GM21367 (cell line): ENCODE measurements around the gene CSN1S1.
"Not testable (repeated sequence)": the region's sequence is repeated elsewhere in the genome, so short reads cannot be mapped to it uniquely, and the experiment has no call there.

Experiments used
- ATAC-seq: cut with Tn5 transposase; IDR thresholded peaks from one replicate; pipeline ENCODE4 v1.9.1; 2021; ENCODE audit not compliant: unreplicated experiment

Gene CSN1S1, protein sequence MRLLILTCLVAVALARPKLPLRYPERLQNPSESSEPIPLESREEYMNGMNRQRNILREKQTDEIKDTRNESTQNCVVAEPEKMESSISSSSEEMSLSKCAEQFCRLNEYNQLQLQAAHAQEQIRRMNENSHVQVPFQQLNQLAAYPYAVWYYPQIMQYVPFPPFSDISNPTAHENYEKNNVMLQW

DNA sequence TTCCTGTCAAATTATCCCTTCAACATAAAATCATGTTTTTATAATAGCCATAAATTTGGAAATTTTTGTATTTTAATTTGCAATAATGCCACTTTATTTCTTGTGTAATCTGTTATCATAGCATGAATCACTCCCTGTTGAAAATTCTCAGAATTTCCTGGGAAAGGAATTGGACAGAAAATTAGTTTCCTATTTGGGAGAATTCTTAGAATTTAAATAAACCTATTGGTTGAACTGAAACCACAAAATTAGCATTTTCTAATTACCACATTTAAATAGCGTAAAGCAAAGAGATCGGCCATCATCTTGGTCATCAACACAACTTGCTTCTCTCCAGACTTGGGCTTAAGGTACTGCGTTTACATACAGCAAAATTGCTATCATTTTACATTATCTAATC, at the start of gene CSN1S1:
Gene CSN1S1, plus strand, starts transcription at position 301 of the 400 bp plus-strand sequence. CDS start 1,488 bp downstream, outside the sequence.
- ATAC-seq = no peak

DNA sequence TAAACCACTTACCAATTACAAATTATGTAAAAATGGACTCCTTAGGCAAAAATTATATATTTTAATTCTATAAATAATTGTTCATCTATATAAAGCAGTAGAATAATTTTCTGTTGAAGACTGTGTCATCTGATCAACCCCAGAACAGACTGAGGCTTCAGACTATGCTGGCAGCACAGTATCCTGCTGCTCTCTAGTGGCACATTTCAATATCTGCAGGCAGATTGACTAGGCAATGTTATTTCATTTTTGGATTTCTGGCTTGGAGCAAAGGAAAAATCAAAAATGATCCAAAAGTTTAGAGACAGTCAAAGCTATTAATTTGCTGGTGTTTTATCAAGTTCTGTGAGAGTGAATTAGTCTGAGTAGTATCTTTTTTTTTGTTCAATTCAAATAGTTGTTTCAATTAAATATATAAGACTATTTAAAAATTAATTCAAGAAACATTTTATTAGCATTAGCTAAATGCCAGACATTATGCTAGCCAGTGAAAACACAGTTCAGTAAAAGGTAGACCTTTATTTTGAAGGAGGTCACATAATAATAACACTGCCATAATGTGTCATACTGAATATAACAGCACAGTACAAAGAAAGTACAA, 49.6 kb upstream of the CSN1S1 start:
- ATAC-seq = peak; percentile 91

DNA sequence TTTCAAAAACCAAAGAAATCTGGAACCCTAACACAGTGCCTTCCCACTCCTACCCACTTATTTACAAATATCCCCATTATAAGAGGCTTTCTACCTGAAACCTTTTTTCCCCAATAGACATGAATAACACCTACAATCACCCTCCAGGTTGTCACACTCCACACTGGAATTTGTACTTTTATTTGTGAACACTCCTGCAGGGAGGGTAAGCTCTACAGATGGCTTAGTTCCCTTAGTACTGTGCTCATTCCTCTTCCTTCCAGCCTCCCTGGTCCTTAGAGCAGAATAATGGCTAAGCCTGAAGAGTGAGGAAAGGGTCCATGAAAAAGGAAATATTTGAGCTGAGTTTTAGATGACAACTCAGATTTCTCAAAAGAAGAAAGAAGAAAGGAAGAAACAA, 48.7 kb upstream of the CSN1S1 start:
- no peak for ATAC-seq

DNA sequence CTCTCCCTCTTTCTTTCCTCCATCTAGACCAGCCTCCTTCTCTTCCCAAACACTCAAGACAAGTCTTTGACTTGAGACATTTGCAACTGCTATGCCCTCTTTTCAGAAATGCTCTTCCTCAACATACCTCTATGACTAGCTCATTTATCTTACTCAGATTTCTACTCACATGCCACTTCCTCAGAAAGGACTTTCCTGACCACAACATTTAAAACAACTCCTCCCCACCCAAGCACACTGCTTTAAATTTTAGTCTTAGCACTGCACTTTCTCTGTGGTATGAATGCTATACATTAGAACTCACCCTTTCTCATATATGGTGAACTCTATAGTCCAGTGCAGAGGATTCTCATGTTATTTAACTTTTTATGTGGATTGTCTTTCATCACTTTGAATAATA, 42.5 kb upstream of the CSN1S1 start:
- ATAC-seq = no peak

DNA sequence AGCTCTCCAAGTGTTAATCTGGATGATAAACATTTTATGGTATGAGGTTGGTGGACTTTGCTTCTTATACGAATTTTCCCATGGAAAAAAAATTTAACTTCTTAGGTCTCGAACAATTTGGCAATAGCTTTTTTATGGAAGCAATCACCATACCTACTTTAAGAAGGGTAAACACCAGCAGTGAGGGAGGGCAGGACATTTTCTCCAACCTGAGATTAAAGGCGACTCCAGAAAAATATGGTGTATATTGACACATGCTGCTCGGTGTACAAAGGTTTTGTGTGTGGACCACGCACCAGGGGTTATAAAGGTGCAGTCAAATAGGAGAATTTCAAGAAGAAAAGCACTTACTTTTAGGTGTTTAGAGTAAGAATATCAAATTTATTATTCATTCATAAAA, 36.7 kb upstream of the CSN1S1 start:
- no peak for ATAC-seq

DNA sequence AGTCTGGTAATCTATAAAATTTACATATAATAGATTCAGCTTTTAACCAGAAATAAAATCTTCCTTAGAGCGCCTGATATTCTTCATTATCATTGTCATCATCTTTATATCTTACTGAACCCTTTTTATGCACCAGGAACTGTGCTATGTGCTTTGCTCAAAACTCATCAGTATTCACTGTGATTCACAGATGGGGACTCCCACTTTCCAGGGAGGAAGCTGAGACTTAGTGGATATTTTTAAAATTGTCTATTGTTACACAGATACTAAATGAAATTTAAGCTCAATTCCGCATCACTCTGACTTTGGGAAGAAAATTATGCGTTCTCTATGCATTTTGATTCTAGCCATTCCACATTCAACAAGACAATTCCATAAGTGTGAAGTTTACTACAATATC, 36.1 kb upstream of the CSN1S1 start:
- no peak for ATAC-seq

DNA sequence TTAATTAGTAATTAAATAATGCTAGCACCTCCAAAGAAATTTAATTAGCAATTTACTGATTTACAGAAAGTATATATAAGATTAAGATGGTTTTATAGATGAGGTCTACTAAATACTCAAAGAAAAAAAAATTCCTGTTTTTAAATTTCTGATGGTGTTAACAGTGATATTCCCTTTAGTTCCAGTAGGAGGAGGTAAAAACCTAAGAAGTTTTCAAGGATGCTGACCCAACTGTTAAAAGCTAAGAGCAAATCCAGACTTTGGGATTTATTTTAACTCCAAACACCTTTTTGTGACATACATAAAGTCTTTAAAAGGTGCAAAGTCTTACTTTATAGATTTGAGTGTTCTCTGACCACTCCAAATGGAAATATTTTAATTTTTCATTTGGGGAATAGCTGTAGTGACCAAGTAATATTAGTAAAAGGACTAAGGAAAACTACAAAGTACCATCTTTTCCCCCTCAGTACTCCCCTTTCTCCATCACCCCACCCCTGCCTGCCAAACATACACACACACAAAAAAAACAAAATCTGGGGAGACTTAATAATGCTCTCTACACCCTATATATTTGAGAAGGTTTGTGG, 34.2 kb upstream of the CSN1S1 start:
- no peak for ATAC-seq

DNA sequence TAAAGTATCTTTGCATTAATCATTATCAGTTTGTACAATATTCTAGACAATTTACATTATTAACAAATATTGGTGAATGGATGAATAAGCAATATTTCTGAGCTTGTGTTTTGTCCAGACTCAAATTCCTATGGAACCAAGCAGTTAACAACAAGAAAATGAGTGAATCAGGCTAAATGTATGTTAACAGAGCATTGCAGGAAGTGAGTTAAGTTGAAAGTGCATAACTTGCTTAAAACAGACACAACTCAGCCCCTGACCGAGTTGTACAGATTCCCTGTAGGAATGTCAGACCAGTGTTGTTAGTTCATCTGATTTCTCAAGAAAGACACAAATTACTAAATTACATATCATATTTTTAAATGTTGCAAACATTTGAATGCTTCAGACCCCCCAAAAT, 23.7 kb upstream of the CSN1S1 start:
- no peak for ATAC-seq

DNA sequence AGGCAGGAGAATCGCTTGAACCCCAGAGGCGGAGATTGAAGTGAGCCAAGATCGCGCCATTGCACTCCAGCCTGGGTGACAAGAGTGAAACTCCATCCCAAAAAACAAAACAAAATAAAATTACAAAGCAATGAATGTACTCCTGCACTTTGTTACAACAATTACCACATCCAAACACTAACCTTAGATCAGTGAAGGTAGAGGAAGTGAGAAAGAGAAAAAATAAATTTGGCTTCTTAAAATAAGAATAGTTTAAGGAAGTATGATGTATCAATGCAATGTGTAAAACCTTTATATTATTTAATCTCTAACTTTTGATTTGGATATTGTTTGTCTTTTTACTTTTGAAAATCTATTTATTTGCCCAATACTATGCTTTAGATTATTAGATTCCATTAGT, 21.7 kb upstream of the CSN1S1 start:
- peak; percentile 39 for ATAC-seq

DNA sequence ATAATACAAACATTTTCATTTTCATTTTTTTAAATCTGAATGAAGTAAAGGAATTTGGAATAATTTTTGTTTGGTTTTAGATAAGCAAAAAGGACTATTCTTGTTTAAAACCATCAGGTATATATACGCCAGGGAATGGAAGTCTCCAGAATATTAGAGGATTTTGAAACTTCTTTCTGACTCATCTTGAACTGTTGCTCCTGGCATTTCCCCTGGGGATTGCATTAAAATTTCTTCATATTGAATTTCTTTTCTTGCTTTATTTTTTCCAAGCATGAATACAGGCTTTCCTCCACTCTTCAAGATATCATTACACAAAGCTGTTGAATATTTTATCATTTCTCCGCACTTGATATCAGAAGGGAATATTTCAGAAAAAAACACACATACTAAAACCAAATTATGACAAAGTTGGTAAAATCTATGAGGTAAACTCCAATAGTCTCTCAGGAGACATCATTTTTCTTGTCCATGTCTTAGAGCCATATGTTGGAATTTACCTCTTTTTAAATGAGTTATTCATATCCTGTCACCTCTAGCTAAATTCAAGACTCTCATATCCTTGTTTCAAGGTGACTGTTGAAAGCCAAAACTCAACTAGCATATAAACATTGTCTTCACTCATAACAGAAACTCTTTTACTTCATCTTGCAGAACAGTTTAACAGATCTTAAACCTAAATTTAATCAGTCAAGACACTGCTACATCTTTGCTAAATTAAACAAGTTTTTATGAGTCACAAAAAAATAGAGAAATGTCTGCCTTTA, 20.7 kb upstream of the CSN1S1 start:
- ATAC-seq = peak; percentile 72

DNA sequence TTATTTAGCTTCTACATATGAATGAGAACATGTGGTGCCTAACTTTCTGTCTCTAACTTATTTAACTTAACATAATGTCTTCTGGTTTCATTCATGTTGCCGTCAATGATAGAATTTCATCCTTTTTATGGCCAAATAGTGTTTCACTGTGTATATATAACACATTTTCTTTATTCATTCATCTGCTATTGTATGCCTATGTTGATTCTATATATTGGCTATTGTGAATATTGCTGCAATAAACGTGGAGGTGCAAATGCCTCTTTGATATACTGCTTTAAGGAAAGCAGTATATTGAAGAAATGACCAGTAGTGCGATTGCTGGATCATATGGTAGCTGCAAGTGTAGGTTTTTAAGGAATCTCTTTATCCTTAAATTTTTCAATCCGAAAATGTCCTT, 10.0 kb upstream of the CSN1S1 start:
- no peak for ATAC-seq

DNA sequence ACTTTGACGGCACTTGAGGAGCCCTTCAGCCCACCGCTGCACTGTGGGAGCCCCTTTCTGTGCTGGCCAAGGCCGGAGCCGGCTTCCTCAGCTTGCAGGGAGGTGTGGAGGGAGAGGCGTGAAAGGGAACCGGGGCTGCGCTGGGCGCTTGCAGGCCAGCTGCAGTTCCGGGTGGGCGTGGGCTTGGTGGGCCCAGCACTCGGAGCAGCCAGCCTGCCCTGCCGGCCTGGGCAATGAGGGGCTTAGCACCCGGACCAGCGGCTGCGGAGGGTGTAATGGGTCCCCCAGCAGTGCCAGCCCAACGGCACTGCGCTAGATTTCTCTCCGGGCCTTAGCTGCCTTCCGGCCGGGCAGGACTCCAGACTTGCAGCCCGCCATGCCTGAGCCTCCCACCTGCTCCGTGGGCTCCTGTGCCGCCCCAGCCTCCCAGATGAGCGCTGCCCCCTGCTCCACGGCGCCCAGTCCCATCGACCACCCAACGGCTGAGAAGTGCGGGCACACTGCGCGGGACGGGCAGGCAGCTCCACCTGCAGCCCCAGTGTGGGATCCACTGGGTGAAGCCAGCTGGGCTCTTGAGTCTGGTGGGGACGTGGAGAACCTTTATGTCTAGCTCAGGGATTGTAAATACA, 7.0 kb upstream of the CSN1S1 start:
- not testable (repeated sequence) for ATAC-seq

DNA sequence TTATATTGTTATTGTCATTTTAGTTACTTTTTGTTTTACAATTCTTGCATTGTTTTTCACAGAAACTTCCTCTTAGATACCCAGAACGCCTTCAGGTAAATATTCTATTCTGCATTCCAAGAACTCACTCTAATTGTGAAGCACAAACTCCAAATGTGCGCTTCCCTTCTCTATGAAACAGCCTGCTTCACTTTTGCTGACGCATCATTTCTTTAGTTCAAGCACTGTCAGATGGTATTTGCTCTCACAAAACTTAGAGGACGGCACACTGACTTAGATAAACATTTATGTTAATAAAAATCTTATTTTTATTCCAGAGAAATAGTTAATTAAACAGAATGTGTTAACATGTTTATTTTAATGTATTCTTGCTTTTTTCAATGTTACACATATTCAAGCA, 3.3 kb downstream of the CSN1S1 start:
- no peak for ATAC-seq

DNA sequence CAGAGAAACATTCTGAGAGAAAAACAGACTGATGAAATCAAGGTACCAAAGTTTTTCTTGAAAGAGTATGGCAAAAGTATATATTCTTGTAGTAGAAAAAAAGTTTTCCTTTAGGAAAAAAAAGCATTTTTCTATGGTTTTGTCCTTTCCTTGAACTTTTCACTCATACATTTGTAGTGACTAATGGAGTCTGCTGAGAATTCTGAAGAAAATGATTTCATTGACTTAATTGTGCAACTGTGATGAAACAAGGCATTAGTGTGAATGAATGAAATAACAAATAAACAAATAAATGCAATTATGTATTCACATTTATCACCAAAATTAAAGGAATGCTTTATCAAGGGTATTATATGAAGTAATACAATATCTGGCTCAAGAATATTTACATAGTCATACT, 5.7 kb downstream of the CSN1S1 start:
- no peak for ATAC-seq

DNA sequence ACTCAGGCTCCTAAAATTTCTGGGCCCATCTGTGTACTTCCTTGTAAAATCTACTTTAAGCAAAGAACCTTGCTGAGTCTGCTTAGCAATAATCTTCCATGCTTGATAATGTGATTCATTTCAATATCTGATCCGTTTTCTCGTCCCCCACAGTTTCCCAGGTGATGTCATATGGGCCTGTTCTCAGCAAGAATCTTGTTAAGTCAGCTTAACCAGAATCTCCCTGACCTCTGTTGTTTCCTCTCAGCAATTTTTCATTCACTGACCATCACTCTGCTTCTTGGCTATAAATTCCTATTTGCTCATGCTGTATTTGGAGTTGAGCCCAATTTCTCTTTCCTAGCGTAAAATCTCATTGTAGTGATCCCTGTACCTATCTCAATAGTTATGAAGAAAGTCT, 20.7 kb downstream of the CSN1S1 start:
- no peak for ATAC-seq

DNA sequence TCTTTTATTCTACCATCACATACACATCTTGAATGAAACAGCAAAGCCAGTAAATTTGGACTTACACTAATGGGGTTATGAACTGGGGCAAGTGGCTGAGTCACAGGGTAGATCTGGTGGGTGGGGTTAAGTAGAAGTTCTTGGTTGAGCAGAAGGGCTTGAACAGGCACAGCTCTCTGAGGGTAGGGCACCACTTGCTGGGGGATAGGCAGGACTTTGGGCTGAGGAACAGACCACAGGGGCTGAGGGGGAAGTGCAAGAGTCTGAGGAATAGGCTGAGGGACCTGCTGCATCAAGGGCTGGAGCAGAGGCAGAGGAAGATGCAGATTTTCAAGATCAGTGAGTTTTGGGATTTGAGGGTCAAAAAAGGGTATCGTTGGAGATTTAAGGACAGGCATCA, 26.3 kb downstream of the CSN1S1 start:
- no peak for ATAC-seq

DNA sequence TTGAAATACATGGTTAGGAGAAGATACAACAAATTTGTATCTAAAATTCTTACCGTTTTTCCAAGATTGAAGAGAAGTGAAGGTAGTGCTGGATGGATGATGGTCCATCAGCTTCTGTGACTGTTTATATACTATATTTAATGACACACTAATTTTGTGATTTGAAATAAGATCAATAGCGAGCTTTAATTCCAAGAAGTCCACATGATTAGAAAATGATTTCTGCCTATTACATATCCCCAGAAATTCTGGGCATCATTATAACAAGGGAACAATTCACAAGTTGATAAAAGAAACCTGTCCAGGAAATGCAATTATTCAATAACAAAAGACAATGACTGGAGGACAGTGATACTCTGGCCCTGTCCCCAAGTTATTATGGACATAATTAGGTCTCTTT, 34.8 kb downstream of the CSN1S1 start, which contains the start of gene CSN2:
Gene CSN2, minus strand, starts transcription at position 101 of the 400 bp plus-strand sequence. CDS start 4,733 bp downstream, outside the sequence.
- no peak for ATAC-seq

DNA sequence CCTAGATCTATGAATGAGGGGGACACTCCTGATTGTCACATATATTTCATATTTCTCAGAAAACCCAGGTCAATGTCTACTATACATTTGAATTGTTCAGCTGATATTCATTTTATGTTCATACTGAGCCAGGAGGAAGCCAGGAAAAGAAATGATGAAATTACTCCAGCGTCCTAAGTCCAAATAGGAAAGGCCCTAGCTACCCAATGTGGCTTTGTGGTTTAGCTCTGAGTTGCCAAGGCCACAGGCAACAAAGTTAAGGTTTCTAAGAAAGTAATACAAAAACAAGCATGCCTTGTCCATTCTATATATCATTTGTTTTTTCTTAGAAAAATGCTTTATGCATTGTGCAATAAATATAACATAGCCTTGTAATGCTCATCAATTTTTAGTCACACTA, 39.2 kb downstream of the CSN1S1 start:
- no peak for ATAC-seq

DNA sequence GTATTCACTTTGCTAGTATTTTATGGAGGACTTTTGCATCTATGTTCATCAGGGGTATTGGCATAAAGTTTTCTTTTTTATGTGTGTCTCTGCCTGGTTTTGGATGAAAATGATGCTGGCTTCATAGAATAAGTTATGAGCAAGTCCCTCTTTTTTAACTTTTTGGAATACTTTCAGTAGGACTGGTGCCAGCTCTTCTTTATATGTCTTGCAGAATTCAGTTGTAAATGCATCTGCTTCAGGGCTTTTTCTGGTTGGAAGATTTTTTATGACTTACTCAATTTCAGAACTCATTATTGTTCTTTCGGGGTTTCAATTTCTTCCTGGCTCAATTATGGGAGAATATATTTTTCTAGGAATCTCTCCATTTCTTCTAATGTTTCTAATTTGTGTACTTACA, 43.8 kb downstream of the CSN1S1 start:
- ATAC-seq = no peak

DNA sequence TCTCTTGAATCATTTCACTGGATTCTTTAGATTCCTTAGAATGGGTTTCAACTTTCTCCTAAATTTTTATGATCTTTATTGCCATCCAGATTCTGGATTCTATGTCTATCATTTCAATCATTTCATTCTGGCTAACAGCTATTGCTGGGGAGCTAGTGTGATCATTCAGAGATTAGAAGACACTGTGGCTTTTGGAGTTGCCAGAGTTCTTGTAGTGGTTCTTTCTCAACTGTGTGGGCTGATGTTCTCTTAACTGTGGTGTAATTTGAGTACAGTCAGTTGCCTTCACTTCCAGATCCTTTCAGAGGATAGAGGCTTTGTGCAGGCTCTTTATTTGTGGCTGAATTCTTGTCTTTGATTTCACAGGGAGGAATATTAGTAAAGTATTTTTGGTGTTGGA, 46.7 kb downstream of the CSN1S1 start:
- no peak for ATAC-seq

DNA sequence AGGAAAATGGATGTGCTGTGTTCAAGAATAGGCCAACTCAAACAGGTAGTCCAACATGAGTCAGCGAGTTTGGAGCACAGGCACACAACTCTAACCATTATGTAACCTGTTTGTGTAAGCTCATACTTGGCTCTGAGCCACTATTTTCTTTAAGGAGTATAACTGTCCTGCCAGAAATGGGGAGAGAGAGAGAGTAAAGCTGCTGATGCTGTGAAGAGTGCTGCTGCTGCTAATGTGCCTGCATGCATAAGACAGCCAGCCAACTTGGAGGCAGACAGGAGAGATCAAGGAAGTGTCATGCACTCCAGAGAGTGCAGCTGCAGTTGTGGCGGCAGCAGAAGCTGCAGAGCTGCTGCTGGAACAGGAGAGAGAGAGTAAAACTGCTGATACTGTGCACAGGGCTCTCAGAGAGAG, 53.2 kb downstream of the CSN1S1 start:
- no peak for ATAC-seq
